ENCODE data around the gene CRHBP.
"Not testable (repeated sequence)": the region's sequence is repeated elsewhere in the genome, so short reads cannot be mapped to it uniquely, and the experiment has no call there.

Gene CRHBP

DNA sequence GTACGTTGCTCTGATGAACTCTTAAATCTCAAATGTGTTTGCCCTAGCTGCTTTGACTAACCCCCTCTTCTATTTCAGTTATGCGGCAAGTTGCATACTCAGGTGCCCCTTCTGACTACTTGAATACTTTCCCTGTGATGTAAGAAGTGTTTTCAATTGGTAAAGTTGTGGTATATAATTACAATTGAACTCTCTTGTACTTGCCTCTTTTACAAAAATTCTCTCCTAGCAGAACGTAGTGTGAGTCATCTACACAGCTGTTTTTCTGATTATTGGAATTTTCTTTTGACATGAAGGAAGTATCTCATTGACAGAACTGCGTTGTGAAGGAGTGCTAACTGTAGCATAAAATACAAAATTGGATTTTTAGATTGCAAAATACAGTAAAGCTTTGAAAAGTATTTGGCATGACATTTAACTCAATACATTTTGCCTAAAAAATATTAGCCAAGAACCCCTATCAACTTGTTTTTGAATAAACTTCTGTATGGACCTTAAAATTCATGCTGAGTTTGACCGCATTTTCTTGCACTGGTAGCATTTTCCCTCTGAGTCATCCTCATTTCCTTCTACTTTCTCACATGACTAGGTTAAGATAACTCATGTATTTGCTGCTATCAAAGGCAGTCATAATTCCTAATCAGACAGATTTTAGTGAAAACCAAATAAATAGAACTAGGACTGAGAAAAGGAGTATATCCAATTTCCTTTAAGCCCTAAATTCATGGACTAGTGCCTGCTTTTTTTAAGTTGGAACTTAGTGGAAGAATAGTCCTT lies 6.3 kb downstream of the CRHBP start:
- no peak for DNase-seq (ENCODE audit: low spot score)

DNA sequence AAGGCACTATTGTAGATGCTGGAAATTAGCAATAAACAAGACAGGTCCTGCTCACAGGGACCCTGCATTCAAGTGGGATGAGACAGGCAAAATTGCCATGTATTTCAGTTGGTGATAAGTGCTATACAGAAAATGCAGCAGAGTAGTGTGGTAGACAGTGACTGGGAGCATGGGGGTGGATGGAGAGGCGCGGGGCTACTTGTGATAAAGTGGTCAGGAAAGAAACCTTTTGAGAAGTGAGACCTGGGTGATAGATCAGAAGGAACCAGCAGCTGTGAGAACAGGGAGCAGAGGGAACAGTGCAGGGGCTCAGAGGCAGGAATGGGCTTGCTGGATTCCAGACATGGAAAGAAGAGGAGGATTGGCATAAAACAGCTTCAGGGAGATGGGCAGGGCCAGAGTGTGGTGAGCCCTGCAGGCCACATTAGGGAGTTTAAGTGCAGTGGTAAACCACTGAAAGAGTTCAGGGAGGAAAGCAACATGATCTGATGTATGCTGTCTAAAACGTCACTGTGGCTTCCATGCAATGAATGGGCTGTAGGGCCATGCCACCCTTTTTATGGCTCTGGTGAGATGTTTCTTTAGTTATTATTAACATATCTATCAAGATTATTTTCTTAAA lies 7.3 kb downstream of the CRHBP start:
- no peak for DNase-seq (ENCODE audit: low spot score)

DNA sequence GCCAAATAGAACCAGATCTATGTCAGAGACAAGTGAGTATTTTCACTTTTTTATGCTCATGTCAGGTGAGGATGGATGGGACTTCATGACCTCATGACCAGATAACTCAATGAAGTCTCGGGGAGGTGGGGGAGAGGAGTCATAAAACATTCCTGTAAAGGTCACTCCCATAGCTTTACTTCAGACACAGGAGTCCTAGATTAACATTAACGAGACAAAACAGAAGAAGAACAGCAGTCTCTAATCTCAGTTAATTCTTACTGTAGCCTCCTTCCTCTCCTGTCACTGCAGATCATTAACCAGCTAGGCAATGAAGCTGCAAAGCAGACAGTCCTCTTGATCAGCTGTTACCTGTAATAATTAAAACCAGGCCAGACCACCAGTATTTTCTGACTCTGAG lies 11.2 kb downstream of the CRHBP start:
- DNase-seq (ENCODE audit: low spot score): no peak

DNA sequence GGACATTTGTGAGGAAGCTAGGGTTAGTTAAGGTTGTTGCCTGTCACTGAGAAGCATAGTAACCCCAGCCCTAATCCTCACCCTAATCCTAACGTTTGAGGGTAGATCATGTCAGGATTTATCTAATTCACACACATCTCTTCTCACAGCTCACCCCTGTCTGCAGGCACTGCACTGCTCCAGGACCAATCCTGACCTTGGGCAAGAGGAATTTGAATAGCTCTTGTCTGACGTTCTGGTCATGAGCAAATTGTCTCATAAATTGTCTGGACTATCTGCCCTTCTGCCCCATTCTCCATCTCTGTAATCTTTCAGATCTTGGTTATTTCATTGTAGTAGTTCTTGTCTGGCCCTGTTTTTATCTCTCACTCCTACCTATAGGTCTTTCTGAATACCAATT lies 18.7 kb downstream of the CRHBP start:
- no peak for DNase-seq (ENCODE audit: low spot score)

DNA sequence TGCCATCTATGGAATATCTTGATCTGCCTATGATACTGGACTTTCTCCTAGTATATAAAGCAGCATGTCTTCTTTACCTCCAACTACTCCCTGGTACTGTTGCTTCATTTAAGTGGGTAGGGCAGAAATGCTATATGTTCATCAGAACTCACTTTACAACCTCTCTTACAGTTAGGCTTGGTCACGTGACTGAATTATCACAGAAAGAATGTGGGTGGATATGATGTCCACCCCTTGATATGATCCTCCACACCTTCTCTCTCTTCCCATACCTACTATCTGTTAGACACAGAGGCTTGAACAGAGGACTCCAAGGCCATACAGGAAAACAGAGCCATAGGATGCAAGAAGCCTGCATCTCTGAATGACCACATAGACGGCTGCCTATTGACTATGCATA lies 19.8 kb downstream of the CRHBP start:
- no peak for DNase-seq (ENCODE audit: low spot score)

DNA sequence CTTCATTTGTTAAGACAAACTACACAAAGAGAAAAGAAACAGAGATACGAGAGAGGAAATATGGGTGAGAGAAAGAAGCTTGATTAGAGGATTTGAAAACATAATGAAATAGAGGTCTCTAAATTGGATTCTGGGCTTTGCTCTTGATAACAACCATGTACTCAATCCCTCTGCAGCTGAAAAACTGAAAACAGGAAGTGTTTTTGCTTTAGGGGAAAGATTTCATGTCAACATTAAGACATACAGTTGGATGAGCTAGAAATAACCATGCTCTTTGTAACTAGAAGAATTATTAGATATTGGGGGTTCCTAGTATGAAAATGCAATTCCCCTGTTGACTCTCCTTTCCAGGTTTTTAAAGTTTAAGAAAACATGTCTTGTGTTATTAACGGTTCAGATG lies 21.9 kb downstream of the CRHBP start:
- DNase-seq (ENCODE audit: low spot score): no peak

DNA sequence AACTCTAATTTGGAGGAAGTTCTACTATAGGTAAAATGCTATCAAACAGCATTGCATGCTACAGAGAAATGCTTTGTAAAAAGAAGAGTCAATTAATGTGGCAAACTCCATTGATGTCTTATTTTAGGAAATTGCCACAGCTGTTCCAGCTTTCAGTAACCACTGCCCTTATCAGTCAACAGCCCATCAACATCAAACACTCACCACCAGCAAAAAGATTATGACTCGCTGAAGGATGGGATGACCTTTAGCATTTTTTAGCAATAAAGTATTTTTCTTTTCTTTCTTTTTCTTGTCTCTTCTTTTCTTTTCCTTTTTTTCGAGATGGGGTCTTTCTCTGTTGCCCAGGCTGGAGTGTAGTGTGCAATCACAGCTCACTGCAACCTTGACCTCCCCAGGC lies 26.0 kb downstream of the CRHBP start:
- no peak for DNase-seq (ENCODE audit: low spot score)

DNA sequence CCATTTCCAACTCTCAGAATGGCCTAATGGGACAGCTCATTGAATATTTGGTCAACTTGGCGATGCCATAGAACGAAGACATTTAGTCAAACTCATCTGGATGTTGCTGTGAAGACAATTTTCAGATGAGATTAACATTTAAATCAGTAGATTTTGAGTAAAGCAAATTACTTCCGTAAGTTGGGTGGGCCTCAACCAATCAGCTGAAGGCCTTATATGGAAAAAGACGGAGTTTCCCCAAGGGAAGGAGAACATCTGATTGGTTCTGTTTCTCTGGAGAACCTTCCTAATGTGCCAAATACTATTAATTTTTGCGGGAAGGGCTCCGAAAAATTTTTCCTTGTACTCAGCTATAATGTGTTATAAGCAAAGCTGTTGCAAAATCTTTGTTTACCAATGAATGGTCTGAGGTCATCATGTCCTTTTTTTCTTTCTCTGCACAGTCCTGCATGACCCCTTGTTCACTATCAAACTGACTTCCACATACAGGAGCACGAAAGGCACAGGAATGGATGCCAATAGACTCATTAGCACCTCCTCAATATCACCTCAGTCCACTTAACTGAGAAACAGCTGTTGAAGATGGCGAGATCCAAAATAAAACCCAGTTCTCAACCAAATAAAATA lies 27.8 kb downstream of the CRHBP start:
- DNase-seq (ENCODE audit: low spot score): no peak

DNA sequence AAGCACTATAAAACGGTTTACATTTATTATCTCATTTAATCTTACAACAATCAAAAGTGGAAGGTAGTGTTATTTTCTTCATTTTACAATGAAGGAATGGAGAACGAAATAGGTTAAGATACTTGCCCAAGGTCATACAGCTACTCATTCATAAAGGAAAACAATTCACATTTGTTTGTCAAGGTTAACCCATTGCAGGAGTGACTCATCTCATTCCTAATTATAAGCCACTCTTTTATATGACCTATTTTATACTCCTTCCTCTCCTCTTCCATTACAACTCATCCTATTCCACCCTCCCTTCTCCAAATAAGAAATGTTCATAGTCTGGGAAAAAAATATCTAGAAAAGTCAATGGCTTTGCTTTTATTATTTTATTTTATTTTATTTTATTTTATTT lies 29.6 kb downstream of the CRHBP start:
- DNase-seq (ENCODE audit: low spot score): no peak

DNA sequence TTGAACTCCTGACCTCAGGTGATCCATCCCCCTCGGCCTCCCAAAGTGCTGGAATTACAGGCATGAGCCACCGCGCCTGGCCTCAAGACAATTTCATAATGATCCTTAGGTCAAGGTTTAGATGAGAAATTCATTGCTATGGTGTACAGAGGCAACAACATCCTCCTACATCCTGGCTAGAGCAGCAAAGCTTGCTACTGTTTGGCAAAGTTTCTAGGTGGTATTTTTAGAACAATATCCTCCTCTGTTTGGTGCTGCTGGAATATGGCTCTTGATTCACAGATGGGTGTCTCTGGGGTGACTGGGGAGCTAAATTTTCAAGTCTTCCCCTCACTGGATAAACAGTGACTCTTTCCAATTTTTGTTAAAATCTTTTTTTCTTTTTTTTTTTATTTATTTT lies 30.6 kb downstream of the CRHBP start:
- no peak for DNase-seq (ENCODE audit: low spot score)

DNA sequence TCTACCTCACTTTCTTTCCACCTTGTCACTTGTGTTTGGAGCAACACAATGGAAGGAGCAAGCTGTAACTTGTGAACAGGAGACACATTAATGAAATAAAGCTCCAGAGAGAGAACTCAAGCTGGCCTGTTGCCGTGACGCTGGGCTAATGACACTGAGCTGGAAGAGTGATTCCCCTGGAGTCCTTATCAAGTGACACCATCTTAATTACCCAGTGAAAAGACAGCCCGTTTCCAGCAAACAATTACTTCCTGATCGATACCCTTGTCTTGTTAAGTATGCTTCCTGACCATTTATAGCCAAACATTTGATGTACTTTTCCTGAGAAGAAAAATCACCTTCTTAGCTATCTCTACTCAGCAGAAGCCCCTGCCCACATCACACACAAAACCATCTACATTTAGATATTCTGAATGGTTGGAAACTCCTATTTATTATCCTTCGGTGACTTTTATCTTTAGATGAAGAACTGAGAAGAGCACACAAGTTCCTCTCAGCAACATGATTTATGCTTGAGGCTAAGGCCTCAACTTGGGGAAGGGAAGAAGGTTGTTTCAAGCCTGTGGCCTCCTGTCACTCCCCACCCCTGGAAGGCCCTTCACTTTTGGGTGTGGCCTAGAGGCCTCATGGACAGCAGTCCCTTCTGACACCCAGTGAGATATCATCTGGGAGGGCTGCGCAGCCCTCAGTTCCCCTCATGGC lies 34.1 kb downstream of the CRHBP start:
- no peak for DNase-seq (ENCODE audit: low spot score)

DNA sequence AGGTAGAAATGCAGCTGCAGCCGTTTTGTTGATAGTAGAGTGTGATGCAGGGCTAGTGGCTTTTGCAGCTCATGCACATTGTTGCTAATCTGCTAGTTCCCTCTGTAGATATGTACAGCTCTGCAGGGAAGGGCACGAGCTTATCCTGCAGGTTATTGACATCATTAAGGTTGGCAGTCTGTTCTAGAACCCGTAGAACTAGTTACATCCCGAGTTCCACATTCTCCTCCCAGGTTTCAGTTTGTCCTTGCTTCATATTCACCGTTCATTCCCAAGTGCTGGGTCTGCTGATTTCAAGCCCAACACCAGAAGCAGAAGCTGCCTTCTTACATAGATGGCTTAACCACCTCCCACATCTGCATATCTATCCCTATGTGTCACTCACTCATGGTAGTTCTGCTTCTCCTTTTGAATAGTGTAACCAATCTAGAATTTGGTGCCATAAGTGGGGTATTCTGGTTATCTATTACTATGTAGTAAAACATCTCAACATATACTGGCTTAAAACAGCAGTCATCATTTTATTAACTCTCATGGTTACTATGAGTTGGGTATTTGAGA lies 38.1 kb downstream of the CRHBP start:
- no peak for DNase-seq (ENCODE audit: low spot score)

DNA sequence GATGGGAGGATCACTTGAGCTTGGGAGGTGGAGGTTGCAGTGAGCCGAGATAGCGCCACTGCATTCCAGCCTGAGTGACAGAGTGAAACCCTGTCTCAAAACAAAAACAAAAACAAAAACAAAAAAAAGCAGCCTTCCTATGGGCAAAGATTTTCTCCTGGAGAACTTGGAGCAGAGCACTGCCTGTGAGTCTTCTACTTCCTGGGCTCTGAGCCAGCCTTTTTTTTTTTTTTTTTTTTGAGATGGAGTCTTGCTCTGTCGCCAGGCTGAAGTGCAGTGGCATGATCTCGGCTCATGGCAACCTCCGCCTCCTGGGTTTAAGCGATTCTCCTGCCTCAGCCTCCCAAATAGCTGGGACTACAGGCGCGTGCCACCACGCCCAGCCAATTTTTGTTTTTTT lies 40.6 kb downstream of the CRHBP start:
- not testable (repeated sequence) for DNase-seq (ENCODE audit: low spot score)

DNA sequence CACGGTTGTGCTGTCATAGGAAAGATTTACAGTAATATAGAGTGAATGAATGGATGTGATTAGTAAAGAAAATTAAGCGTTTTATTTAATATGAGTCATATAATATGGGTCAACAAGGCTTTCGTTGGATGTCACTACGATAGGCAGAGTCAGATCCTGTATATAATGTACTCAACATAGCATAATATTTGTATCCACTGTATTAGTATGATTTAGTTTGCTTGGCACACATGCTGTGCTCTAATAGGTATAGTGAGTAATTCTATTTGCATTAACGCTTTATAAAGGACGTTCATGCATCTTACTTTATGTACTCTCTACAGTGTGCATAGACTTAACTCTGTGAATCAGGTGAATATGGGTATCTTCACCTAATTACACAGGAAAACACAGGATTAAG lies 41.5 kb downstream of the CRHBP start:
- no peak for DNase-seq (ENCODE audit: low spot score)

DNA sequence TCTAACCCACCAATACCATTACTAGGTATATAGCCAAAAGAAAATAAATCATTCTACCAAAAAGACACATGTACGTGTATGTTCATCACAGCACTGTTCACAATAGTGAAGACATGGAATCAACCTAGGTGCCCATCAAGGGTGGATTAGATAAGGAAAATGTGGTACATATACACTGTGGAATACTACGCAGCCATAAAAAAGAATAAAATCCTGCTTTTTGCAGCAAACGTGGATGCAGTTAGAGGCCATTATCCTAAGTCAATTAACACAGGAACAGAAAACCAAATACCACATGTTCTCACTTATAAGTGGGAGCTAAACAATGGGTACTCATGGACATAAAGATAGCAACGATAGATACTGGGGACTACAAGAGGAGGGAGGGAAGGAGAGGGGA lies 45.4 kb downstream of the CRHBP start:
- DNase-seq (ENCODE audit: low spot score): not testable (repeated sequence)

DNA sequence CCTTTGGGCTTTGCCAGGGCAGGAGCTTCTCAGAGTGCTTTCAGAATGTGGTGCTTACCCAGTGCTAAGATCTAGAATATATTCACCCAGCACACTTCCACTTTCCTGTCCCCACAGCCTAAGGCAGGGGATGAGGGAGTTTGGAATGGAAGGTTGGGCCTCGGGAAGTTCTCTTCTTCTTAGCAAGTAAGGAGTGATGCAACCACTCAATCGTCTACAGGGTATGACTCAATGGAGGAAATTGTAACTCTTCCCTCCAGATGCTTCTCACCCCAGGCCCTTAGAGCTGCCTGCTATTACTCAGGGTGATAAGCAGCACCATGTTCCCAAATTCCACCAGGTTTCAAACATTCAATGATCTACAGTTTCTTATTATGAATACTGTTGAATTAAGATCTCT lies 46.6 kb downstream of the CRHBP start:
- DNase-seq (ENCODE audit: low spot score): no peak

DNA sequence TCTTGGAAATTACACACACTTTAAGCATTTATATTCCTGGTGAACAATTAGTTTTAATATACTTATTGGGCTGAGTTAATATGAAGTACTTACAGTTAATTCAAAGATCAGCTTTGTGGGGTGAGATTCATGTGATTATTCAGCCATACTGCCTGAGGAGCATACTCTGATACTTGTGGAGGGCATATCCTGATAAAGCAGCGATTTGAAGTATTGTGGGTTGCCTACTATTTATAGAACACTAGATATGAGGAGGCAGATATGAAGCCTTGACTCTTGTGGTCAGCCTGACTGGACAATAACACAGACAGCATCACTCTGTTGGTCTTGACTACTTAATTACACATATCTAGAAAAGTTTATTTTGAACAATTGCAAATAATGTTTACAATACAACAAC lies 50.4 kb downstream of the CRHBP start:
- DNase-seq (ENCODE audit: low spot score): no peak

DNA sequence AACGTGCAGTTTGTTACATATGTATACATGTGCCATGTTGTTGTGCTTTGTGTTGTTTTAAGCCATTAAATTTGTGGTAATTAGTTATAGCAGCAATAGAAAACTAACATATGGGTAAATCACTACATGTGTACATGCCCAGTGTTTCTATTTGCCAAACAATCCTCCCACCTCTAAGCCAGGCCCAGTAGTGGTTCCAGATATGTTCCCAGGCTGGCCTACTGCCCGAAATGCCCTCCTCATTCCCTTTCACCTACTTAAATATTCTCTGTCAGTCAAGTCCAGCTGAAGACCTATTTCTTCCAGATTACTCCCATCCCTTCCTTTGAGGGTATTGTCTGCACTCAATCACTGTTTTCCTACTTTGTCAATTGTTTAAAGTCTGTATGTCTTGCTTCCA lies 53.3 kb downstream of the CRHBP start:
- DNase-seq (ENCODE audit: low spot score): no peak

DNA sequence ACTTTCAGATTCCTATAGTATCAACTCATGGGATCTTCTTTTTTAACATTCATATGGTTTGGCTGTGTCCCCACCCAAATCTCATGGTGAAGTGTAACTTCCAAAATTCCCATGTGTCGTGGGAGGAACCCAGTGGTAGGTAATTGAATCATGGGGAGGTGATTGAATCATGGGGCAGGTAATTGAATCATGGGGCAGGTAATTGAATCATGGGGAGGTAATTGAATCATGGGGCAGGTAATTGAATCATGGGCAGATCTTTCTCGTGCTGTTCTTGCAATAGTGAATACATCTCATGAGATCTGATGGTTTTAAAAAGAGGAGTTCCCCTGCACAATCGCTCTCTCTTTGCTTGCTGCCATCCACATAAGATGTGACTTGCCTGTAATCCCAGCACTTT lies 55.6 kb downstream of the CRHBP start:
- no peak for DNase-seq (ENCODE audit: low spot score)

DNA sequence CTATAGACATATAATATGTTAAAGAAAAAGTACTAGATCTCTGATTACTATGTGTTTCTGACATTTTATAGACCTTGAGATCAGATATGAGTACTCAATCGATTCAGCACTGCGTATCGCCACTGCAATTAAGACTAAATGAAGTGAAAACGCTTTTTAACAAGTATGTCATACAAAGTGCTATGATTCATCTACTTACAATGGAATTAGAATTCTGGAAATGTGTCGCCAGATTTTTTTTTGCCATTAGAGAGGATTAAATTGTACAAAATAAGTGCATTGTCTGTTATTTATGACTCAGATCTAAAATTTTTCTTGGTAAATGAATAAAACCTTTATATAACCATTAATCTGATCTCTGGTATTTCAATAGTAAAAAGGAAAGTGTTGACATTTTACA lies 57.4 kb downstream of the CRHBP start:
- no peak for DNase-seq (ENCODE audit: low spot score)

DNA sequence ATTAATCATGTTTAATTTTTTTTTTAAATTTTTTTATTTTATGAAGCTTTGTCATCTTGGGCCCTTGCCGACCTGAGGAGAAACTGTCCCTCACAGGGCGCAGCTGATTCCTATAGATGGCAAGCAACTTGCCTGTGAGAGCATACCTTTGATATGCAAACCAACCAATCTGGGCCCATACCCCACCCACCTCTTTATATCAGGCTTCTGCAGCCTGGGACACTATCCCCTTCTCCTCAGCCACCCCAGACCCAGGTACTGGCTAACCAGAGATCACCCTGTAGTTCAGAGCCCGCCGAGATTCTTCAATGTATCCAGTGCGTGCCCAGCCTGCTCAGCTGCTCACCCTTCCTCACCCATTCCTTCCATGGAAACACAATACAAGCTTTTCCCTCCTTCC lies 58.7 kb downstream of the CRHBP start:
- DNase-seq (ENCODE audit: low spot score): no peak

DNA sequence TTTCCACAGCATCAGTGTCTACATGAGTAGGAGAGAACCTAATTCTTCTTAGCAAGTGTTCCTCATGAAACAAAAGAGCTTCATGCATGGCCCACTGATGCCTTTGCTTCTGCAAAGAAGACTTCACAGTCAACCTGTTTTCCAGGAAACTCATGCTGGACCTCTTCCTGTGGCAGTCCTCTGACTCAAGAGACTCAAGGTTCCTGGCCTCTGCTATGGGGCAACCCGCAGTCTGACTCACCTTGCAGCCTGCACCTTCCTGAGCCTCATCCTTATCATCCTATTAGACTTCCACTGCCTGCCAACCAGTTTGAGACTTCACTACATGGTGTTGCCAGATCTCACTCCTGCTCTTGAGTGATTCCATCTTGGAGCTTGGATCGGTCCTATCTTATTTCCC lies 59.8 kb downstream of the CRHBP start:
- DNase-seq (ENCODE audit: low spot score): no peak
